GM19395 (cell line): ENCODE data around the gene KCNAB2.

Experiments used
- ATAC-seq: cut with Tn5 transposase; IDR thresholded peaks from one replicate; pipeline ENCODE4 v1.9.1; 2021; ENCODE audit warnings: mild to moderate bottlenecking, moderate library complexity; ENCODE audit not compliant: unreplicated experiment

The KCNAB2 gene

DNA sequence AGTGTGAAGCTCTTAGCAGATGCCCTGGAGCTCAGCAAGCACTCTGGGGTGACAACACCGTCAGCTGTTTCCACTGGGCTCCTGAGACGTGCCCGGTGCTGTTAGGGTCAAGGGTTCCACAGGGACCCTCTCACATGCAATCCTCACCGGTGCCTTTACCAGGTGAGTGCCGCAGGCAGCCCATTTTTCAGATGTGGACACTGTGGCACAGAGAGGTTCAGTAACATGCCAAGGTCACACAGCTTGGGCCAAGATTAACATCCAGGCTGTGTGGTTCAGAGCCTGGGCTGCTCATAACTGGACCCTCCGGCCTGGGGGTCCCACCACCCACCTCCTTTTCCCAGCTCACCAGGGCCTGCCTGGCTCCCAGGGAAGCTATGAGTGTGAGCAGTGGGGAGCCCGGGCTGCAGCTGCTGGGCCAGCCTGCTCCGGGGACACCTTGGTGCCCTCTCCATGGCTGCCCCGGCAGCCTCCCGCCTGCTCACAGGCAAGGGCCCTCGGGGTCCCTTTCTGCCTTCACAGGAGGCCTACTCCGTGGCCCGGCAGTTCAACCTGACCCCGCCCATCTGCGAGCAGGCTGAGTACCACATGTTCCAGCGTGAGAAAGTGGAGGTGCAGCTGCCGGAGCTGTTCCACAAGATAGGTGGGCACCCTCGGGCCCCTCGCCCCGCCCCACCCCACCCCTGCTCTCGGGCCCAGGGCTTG, 49.3 kb downstream of the KCNAB2 start:
- ATAC-seq: no peak

DNA sequence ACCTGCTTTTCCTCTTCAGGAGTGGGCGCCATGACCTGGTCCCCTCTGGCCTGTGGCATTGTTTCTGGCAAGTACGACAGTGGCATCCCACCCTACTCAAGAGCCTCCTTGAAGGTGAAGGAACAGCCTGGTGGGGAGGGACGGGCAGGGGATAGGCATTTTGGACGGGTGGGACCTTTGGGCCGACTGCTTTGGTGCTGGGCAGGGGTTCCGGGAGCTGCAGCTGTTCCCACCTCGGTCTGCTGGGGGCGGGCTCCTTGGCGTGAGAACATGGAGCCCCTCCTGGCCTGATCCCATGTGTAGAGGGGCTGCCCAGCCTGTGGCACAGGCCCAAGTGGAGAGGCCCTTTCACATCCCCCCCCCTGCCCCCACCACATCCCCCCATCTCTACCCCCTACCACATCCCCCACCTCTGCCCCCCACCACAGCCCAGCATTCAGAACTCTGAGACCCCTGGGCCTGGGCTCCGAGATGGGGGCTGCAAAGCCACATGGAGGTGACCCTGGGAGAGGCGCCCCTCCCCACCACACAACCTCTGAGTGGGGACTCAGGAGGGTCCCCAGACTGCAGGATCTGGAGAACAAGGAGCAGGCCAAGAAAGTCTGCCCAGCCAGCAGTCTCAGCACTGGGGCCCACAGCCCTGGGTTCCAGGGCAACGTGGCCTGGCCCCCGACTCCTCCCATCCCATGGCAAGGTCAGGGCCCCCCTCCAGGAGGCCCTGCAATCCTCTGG, 50.0 kb downstream of the KCNAB2 start:
- ATAC-seq: no peak

DNA sequence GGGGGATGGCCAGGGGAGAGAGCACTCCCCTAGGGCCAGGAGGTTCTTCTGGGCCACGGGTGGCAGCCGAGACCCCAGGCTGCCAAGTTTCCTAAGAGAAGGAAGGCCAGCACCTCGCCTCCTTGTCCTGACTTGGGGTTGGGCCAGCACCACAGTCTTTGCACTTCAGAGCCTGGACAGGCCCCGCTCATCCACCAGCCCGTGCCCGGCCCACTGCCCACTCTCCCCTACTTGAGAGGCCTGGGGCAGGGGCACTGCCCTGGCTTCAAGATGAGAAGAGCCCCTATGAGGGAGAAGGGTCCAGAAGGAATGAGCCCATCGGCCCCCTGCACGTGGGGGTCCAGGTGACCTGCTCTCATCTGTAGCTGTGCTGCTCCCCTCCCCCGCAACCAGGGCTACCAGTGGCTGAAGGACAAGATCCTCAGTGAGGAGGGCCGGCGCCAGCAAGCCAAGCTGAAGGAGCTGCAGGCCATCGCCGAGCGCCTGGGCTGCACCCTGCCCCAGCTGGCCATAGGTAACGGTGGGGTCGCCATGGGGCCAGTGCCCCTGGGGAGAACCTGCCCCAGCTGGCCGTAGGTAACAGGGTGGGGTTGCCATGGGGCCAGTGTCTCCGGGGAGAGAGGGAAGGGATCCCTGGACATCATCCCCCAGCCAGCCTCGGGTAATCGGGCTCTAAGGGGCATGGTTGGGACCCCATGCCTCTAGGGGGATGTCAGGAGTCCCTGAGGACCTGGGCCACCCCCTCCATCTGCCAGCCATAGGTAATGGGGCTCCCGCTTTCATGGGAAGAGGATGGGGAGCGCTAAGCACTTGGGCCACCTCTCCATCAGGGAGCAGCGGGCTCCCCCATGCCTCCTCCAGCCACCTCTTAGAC, 50.8 kb downstream of the KCNAB2 start:
- ATAC-seq: no peak

DNA sequence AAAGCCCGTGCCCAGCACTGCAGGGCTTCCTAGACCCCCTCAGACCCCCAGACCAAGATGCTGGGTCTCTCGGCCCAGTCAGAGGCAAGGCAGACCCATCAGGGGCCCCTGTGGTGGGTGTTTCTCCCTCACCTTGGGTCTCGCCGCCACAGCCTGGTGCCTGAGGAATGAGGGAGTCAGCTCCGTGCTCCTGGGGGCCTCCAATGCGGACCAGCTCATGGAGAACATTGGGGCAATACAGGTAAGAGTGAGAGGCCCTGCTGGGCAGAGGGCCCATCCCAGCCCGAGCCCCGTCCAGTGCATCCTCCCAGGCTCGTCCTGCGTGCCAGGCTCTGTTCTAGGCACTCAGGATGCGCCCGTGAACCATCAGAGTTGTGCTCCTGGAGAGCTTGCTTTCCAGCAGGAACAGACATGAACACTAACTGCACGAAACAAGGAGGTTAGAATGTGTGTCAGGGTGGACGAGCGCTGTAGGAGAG, 51.5 kb downstream of the KCNAB2 start:
- no peak for ATAC-seq

DNA sequence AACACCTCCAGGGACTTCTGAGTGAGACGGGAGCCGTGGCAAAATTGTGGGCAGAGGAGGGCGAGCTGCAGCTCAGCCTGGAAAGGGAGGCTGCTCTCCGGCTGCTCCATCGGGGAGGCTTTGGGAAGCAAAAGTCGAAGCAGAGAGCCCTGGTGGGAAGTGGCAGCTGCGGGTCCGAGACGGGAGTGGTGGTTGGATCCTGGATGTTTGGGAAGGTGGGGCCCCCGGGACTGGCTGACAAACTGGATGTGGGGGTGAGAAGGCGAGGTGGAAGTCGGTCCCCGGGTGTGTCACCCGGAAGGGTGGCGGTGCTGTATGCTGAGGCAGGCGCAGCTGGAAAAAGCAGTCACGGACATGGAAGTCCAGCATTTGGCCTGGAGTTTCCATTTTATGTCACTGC, 52.1 kb downstream of the KCNAB2 start:
- ATAC-seq: no peak

DNA sequence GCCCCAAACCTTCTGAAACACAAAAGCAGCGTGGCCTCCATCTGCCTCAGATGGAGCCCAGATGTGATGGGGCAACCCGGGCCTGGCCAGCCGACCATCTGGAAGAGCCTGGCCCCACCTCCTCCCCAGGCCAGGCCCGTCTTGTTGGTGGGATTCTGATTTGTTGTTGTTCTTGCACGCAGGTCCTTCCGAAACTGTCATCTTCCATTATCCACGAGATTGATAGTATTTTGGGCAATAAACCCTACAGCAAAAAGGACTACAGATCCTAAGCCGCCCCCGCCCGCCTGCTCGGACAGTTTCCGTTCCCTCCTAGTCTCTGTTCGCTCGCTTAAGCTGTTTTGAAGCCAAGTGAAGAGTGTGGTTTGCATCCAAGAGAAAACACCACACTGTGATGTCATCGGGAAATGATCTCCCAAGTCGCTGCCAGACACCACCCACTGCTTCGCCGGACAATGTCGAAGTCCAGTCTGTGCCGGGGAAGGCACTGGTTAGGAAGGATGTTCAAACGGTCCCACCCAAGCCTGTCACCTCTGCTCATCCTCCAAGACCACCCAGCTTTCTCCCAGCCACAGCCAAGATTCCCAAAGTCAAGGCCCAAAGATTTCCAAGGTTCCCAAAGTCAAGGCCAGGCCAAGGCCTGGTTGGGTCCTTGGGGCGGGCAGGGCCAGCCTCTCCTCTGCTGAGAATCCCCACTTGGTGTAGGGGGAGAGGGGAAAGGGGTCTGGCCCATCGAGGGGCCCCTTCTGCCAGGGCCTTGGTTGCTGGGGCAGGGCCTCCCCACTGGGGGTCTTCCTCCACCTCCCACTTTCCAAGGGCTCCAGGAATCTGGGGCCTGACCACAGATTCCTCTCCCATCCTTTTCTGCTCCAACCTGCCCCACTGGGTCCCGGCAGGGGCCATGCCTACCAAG, 52.9 kb downstream of the KCNAB2 start:
- no peak for ATAC-seq

DNA sequence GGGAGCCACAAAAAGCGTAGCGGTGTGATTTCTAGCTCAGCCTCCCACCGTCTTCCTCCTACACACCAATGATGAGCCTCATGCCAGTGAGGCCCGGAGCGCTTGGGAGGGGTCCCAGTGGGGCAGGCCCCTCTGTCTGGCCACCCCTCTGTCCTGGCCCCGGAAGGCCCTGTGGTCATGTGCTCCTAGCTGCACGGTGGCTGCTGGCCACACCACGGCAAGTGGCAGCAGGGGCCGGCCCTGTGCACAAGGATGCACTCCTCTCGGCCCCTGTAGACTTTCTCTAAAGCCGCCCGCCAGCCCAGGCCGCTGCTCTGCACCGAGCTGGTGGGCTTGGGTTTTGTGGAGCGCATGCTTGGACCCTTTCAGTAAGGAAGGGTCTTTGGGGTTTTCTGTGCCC, 53.6 kb downstream of the KCNAB2 start:
- ATAC-seq: no peak

DNA sequence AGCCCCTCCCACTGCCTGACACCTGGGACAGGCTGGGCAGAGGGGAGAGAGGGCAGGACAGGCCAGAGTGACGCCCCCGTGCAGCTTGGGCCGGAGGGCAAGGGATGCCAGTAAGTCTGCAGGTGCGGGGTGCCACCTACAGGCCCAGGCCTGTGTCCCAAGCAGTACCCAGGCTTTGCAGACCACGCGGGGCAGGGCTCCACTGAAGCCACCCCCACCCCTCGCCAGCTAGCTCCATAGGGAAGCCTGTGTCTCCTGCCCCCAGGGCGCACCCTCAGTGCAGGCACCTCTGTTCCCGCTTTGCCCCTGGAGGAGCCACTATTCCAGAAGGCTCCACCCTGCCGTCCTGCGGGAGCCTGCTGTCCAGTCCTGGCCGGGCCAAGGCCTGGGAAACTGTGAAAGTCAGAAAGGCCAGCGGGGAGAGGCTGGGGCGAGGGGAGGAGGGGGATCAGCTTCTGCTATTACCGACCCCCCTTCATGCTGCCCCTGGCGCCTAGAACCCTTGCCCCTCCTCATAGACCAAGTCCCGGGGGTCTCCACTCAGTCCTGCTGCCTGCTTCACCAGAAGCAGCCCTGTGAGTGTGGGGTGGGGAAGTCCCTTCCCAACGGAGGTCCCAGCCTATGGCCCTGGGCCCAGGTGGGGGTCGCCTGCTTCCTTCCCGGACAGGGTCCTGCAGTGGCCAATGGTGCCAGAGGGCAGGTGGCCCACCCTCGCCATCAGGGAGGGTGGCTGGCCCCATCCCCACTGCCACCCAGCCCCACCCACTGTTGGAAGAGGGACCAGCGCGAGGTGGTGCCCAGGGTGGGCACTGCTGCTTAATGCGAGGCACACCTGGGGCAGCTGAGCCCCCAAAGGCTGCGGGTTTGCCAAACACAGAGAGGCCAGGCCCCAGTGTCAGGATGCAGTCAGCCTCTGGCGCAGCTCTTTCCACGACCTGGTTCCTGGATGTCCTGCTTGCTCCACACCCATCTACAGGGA, 54.4 kb downstream of the KCNAB2 start:
- ATAC-seq: no peak

DNA sequence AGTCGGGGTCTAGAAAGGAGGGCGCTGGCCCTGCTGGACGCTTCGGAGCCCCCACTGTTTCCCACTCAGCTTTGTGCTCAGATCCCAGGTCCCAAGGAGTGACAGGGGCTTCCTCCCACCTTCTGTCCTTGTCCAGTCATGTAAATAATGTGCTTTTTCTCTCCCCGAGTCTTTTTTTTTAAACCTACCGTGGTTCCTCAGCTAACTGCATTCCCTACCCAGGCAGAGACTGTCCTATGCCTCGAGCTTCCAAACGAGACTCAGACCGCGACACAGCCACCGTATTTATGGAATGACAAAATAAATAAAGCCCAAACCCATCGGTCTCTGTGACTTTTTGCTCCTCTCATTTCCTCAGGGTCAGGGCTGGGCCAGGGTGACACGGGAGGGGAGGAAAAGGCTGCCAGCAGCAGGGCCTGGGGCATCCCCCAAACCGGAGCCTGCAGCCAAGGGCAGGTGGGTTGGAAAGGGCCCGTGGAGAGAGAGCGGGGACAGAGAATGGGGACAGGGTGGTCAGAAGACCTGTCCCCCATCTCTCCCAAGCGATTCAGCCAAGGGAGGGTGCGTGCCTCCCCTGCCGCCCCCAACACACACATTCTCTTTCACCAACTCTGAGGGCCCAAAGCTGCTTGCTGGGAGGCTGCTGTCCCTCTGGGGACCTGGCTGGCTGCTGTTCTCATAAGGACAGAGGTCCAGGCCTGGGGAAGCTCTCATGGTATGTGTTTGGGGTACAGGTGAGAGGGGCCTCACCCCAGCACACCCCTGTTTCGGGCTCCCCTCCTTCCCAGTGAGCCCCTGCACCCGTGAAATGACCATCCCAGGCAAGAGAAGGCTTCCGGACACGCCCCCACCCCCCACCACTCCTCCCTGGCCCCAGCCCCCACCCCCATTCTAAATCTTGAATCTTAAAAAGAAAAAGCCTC, 55.4 kb downstream of the KCNAB2 start:
- ATAC-seq: no peak

DNA sequence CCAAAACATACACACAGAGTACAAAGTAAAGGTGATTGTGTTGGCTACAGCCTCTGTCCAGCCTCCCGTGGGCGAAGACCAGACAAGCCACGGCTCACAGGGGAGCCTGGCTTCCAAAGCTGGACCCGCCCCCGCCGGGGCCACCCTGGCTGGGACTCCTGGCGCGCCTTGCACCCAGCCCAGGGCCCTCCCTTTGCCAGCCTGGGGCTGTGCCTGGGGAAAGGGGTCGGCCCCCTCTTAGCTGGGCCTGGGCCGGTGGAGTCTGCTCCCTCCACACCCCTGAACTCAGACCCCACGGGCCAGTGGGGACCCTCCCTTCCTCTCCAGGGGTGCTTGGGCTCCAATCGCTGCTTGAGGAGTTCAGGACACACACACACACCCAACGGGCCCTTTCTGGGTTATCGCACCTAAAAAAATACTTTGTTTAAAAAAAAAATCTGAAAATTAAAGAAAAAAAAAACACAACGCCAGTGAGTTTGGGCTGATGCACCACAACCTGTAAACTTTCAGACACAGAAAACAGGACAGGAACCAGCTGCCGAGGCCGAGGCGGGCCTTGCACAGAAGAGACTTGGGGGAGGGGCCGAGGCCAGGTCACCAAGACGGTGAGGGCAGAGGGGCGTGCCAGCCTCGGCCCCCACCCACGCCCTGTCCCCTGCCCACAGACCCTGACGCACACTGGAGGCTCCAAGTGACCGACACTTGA, 56.3 kb downstream of the KCNAB2 start:
- ATAC-seq: no peak

DNA sequence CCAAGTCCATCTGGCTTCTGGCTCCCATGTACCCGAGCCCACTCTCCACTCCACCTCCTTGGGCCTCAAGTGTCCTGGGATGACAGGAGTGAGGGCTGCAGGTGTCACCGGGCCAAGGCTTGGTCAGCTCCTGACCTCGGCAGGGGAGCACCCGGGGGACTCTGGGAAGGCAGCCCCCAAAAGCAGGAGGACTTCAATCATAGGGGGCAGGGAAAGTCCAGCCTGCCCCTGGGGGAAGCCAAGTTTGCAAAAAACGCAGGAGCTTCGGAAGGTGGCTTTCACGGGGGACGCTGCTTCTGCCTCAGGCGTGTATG, 56.8 kb downstream of the KCNAB2 start:
- ATAC-seq: no peak

DNA sequence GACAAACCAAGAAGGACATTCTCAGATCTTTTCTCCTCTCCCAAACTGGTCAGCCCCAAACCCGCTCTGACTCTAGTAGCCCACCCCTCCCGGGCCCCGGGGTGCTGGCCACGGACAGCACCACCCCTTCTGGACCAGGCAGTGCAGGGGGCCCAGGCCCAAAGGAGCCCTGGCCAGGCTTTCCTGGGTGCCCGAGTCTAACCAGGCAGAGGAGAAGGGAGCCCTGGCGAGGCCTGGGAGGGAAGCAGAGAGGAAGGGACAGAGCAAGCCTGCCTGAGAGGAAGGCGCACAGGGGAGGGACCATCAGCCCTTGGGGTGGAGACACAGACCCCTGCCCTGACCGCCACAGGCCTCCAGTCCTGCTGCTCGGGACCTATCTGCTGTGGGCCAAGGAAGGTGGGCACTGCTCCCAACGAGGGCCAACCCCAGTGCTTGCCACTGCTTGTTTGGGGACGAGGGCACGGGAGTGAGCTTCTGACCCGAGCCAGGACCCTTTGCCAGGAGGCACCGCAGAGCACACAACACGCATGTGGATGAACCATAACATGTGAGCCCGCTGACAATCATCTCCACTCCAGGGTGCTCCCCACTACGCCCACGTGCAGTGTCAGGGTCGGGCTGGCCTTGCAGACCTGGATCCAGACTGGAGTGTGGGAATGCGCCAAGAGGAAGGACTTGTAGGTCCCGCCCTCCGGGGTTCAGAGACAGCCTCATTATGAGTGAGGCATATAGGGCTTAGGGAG, 57.6 kb downstream of the KCNAB2 start:
- no peak for ATAC-seq

DNA sequence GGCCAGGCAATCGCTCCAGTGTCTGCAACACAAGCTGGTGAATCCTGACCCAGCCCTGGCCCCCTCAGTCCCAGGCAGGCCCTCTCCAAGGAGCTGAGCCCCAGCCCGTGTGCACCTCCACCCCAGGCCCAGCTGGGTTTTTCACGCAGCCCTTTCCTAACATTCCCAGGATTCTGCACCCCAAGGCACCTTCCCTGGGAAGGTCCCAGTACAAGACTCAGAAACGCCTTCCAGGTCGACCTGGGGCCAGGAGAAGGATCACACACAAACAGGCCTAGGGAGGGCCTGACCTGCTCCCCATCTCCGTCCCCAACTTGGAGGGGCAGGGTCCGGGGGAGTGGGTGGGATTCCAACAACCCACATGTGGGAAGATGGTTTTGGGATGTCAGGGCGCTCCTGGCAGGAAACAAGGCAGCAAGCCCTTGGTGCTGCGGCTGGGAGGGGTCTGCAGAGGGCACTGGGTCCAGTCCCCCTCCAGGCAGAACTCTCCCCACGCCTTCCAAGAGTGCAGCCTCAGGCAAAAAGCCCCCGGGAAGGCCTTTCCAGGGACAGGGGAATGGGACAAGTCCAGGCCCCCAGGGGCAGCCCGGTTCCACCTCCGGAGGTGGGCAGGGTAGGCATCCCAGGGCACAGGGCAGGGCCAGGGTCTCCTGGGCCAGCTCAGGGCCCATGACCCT, 58.3 kb downstream of the KCNAB2 start:
- ATAC-seq: no peak

DNA sequence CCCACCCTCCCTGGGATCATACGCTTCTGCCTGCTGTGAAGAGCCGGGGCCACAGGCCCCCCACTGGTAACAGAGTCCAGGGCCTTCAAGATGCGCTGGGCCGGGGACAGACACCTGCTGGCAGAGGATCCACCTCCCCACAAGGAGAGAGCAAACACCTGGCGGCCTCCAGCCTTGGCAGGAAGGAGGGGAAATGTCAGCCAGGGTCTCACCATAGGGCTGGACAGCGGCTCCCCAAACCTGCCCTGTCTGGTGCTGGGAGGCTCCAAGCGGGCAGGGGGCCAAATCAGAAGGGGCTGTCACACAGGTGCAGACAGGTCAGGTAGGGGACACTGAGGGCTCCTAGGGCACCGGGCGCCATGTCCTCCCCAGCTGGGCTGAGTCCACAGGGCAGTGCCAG, 58.9 kb downstream of the KCNAB2 start:
- ATAC-seq: no peak

DNA sequence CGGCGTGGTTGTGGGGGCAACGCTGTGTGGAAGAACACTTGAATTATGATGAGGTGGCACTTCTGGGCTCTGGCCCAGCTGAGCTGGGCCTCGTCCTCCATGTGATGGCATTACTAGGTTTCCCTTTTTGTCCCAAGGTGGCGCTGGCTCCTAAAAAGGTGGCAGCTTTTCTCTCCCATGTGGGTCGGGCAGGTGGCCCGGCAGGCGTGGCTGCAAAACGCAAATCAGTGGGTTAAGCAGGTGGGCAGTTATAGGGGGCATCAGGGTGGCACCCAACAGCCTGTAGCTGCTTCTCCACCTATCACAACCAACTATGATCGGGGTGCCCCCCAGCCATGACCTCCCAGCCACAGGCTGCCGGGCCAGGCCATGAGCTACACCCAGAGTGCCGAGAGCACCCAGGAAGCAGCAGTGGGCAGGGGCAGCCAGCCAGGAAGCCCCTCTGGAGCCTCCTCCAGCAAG, 59.6 kb downstream of the KCNAB2 start:
- ATAC-seq: no peak

DNA sequence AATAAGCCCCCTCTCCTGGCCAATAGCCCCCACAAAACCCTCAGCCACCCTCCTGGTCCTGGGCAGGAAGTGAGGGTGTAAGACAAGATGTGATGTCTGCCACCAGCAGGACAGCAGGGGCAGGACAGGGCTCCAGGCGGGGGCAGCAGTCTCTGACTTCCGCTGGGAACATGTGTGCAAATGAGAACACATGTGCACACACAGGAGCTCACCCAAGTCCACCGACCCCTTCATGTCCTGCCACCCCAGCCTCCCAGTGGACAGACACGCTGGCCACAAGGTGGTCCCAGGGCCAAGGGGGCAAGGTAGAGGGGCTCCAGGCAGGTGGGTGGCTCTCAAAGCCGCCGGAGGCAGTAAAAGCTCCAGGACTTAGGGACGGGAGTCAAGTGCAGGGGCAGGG, 60.1 kb downstream of the KCNAB2 start:
- no peak for ATAC-seq
